HepG2 (cell line): Measurements from ENCODE around the gene PRRT1B. TPM values are rescaled to one million over a fixed set of nuclear protein-coding genes. Genes with fewer than 3 reads are reported as not detected.
A peak's percentile ranks its signal among the peaks of the same experiment; 100 is the strongest.

Experiments used
- ATAC-seq: fragments of 200-7000 bp; cut with Tn5 transposase; 3 replicates; pipeline ENCODE4 v1.9.1; 2020; ENCODE audit warnings: mild to moderate bottlenecking, moderate library complexity
- BruUV-seq: library from RNA; stranded (reverse); fragments of 400-500 nt; replicated peaks from 2 replicates; lab custom pipeline; 2021; lab: Mats Ljungman, UMichigan
- CTCF ChIA-PET: fragments of 300-600 bp; formaldehyde crosslinking; extraction: SDS; loops from one replicate; lab custom pipeline; 2021; ENCODE audit warnings: low total read pairs, inconsistent platforms, low intra/inter-chr PET ratio; lab: Yijun Ruan, JAX
- POLR2A ChIA-PET: fragments of 350-600 bp; sonication (Branson Sonifier 250); formaldehyde crosslinking; loops from one replicate; lab custom pipeline; 2020; ENCODE audit warnings: antibody characterized with exemption, inconsistent platforms; lab: Yijun Ruan, JAX
- DNase-seq: peaks from one replicate; pipeline ENCODE4 v3.0.0-alpha.2; 2015; ENCODE audit warnings: low spot score
- FAIRE-seq: peaks from 3 replicates; lab custom pipeline; 2011; peaks lifted over from hg19 to GRCh38; lab: Jason Lieb, UNC
- H2AFZ ChIP-seq: one replicate; pipeline ENCODE4 v1.6.1; 2011; ENCODE audit warnings: low read length, inconsistent platforms
- H3K27ac ChIP-seq: fragments of 300-600 bp; 3 replicates; pipeline ENCODE4 v1.8.0; 2011; ENCODE audit warnings: mixed run types, mild to moderate bottlenecking, mixed read lengths, low read length, inconsistent platforms; ENCODE audit not compliant: insufficient read depth; ENCODE audit errors: extremely low read length
- H3K27me3 ChIP-seq, 2 experiments: fragments of 200-600 bp in 1 of 2; 2 replicates in 1 of 2; 3 replicates in 1 of 2; pipeline versions ENCODE4 v1.6.0 to v1.8.0; 2011; ENCODE audit warnings: low read length in 2 of 2, mild to moderate bottlenecking in 2 of 2, moderate library complexity in 2 of 2, inconsistent platforms in 1 of 2; ENCODE audit not compliant: insufficient read depth in 2 of 2, control insufficient read depth in 1 of 2
- H3K36me3 ChIP-seq, 2 experiments: fragments of 200-600 bp in 1 of 2; replicated peaks in 1 of 2; 2 replicates in 1 of 2; 3 replicates in 1 of 2; pipeline versions ENCODE4 v1.5.1 to v1.8.0; 2011; ENCODE audit warnings: low read length in 2 of 2, inconsistent platforms in 1 of 2; ENCODE audit not compliant: insufficient read depth in 2 of 2, control insufficient read depth in 1 of 2
- H3K4me1 ChIP-seq: 2 replicates; pipeline ENCODE4 v1.5.1; 2012; ENCODE audit warnings: low read length, inconsistent platforms; ENCODE audit not compliant: insufficient read depth
- H3K4me2 ChIP-seq: 2 replicates; pipeline ENCODE4 v1.6.0; 2011; ENCODE audit warnings: low read depth, low read length, inconsistent platforms
- H3K4me3 ChIP-seq, 3 experiments: fragments of 200-600 bp in 1 of 3; sonication (generic), shearing (Covaris generic) in 1 of 3; replicated peaks in 1 of 3; 2 replicates each; pipeline ENCODE4 v1.5.1; 2011 to 2016; ENCODE audit warnings: low read length in 3 of 3, inconsistent platforms in 2 of 3, low read depth in 2 of 3, mild to moderate bottlenecking in 2 of 3, control low read depth in 1 of 3, mixed read lengths in 1 of 3; ENCODE audit not compliant: insufficient read depth in 1 of 3
- H3K79me2 ChIP-seq: one replicate; pipeline ENCODE4 v1.6.1; 2011; ENCODE audit warnings: low read length, inconsistent platforms; ENCODE audit not compliant: insufficient read depth
- H3K9ac ChIP-seq: 2 replicates; pipeline ENCODE4 v1.6.0; 2011; ENCODE audit warnings: mild to moderate bottlenecking, low read depth, low read length, inconsistent platforms; ENCODE audit not compliant: insufficient read depth
- H3K9me3 ChIP-seq: 2 replicates; pipeline ENCODE4 v1.5.1; 2012; ENCODE audit warnings: mild to moderate bottlenecking, low read length
- H4K20me1 ChIP-seq: 2 replicates; pipeline ENCODE4 v1.6.0; 2011; ENCODE audit warnings: inconsistent platforms, mild to moderate bottlenecking, low read length, moderate library complexity; ENCODE audit not compliant: insufficient read depth
- CEBPG ChIP-seq: IDR thresholded peaks from 2 replicates; pipeline ENCODE4 v1.6.1; 2016
- CHD4 ChIP-seq: fragments of 200-600 bp; sonication (generic); IDR thresholded peaks from 2 replicates; pipeline ENCODE4 v1.7.0; 2017; ENCODE audit warnings: mild to moderate bottlenecking, low read length, borderline replicate concordance
- ELF1 ChIP-seq: sonication (generic); formaldehyde crosslinking; IDR thresholded peaks from 2 replicates; pipeline ENCODE4 v1.4.0; 2020; ENCODE audit warnings: missing genetic modification reagents
- FOXA1 ChIP-seq, 2 experiments: fragments of 450-650 bp in 1 of 2; sonication (generic) in 1 of 2; formaldehyde crosslinking in 1 of 2; IDR thresholded peaks; 2 replicates each; pipeline versions ENCODE4 v1.4.0 to v1.6.1; 2016 to 2020; ENCODE audit warnings: missing genetic modification reagents in 1 of 2
- KLF15 ChIP-seq: sonication (generic); formaldehyde crosslinking; IDR thresholded peaks from 2 replicates; pipeline ENCODE4 v1.8.1; 2023; ENCODE audit warnings: borderline replicate concordance, mild to moderate bottlenecking, inconsistent platforms, missing genetic modification reagents, mixed read lengths
- ZMYM2 ChIP-seq: sonication (generic); formaldehyde crosslinking; IDR thresholded peaks from 2 replicates; pipeline ENCODE4 v1.8.0; 2022; ENCODE audit warnings: mild to moderate bottlenecking, missing genetic modification reagents
- WGBS: methylation state at CpG from one replicate; pipeline ENCODE4 v1.1.6; 2017; ENCODE audit warnings: low lambda C conversion rate; 5-methylcytosine and 5-hydroxymethylcytosine counted together
- in situ Hi-C: cut with HindIII; loops from 2 replicates; pipeline ENCODE4 v1.10.0; 2017; ENCODE audit warnings: low pct_unique_long_range_greater_than_20kb; ENCODE audit not compliant: extremely low pct_ligation_motif_present
- intact Hi-C: fragments of 100-400 bp; cut with micrococcal nuclease; formaldehyde crosslinking; loops from one replicate; pipeline ENCODE4 v1.10.0; 2022; ENCODE audit not compliant: unreplicated experiment
- polyA plus RNA-seq, 8 experiments: library from polyadenylated mRNA; depleted of rRNA in 3 of 8; stranded (reverse) in 7 of 8; unstranded in 1 of 8; fragments of >200 nt; fragmentation: Illumina TruSeq in 4 of 8; extraction: Trizol in 4 of 8; gene quantifications; 2 replicates each; pipeline versions ENCODE4 v1.2.1 to v1.2.3, GENCODE V29; 2011 to 2016; ENCODE audit warnings: low read depth in 4 of 8, missing spikeins in 1 of 8, mixed read lengths in 1 of 8; ENCODE audit not compliant: insufficient read depth in 1 of 8
- total RNA-seq, 5 experiments: library from RNA; depleted of rRNA; stranded (reverse); fragments of >200 nt; fragmentation: Illumina TruSeq; extraction: Trizol; gene quantifications; 2 replicates each; pipeline ENCODE4 v1.2.3, GENCODE V29; 2016; ENCODE audit warnings: low read depth in 1 of 5
- TF ChIP-seq, protein P1 (sequence below), 2 experiments: sonication (generic) in 1 of 2; formaldehyde crosslinking in 1 of 2; IDR thresholded peaks; 2 replicates each; pipeline versions ENCODE4 v1.4.0 to v1.6.1; 2016 to 2020; ENCODE audit warnings: borderline replicate concordance in 1 of 2, low read depth in 1 of 2, mild to moderate bottlenecking in 1 of 2, missing genetic modification reagents in 1 of 2
- TF ChIP-seq, protein P2 (sequence below): sonication (generic); formaldehyde crosslinking; IDR thresholded peaks from 2 replicates; pipeline ENCODE4 v1.4.0; 2020; ENCODE audit warnings: missing genetic modification reagents
- TF ChIP-seq, protein P3 (sequence below): sonication (generic); formaldehyde crosslinking; IDR thresholded peaks from 2 replicates; pipeline ENCODE4 v1.5.1; 2020; ENCODE audit warnings: mild to moderate bottlenecking, missing genetic modification reagents, moderate library complexity

The PRRT1B gene
- total and polyA plus RNA-seq, 2 of the 13 experiments (the other 11 are each of a cell fraction or from before 2014, with no cell fraction given): not detected

DNA sequence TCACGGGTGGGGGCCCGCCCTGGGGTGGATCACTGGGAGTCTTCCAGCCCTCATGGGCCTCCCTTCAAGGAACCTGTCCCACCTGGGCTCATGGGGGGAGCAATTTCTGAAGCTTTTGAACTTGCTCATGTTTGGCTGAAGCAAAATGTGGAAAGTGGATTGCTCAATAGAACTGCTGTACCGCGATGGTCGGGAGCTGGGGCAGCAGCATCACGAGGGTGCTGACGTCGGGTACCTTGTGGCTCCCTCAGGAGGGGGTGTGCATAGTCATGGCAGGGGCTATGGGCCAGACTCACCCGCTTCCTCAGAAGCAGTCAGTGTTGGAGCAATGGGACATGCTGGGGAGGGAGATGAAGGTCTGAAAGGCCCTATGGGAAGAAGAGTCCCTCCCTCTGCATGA lies 57.9 kb downstream of the PRRT1B start:
- H3K36me3 ChIP-seq: peaks cover 6 to 7% of the 10 kb centered on the region in 2 experiments
- CTCF ChIA-PET: no interaction called here
- H3K9me3 ChIP-seq: no peaks in the 10 kb centered on the region
- no peaks in the 10 kb centered on the region for H4K20me1 ChIP-seq
- in situ Hi-C loops: no loop called here
- no TSS peak for BruUV-seq
- no peak overlapping the region for H3K9ac ChIP-seq
- H3K4me1 ChIP-seq: peaks cover 73% of the 10 kb centered on the region
- FAIRE-seq (no peak), ATAC-seq (no peak), DNase-seq (no peak)
- H3K27ac ChIP-seq: no peak overlapping the region
- no peaks in the 10 kb centered on the region for H3K79me2 ChIP-seq
- intact Hi-C loops: no loop called here
- H3K4me3 ChIP-seq: no peak overlapping the region
- POLR2A ChIA-PET: interaction anchor here (1.5 to 2.0 kb wide), 2 partner anchors 132 to 134 kb away, joined by 4 to 8 read pairs; no protein-coding TSS in a partner anchor
- H3K4me2 ChIP-seq: no peak overlapping the region
- WGBS: 86% methylated on average over 7 of the region's 9 CpGs
- H2AFZ ChIP-seq: no peak overlapping the region
- H3K27me3 ChIP-seq: no peaks in the 10 kb centered on the region
- TF ChIP-seq CHD4 (no peak), ELF1 (no peak), KLF15 (CRISPR knock-in tag) (no peak), FOXA1 (IDR thresholded peaks at IDR 0.05) (no peak), FOXA1 (CRISPR knock-in tag; IDR thresholded peaks at IDR 0.05) (no peak), CEBPG (CRISPR knock-in tag) (peak; percentile 51; the same call in 1 of the 2 replicates), ZMYM2 (CRISPR knock-in tag) (no peak)
- TF ChIP-seq, protein P1, sequence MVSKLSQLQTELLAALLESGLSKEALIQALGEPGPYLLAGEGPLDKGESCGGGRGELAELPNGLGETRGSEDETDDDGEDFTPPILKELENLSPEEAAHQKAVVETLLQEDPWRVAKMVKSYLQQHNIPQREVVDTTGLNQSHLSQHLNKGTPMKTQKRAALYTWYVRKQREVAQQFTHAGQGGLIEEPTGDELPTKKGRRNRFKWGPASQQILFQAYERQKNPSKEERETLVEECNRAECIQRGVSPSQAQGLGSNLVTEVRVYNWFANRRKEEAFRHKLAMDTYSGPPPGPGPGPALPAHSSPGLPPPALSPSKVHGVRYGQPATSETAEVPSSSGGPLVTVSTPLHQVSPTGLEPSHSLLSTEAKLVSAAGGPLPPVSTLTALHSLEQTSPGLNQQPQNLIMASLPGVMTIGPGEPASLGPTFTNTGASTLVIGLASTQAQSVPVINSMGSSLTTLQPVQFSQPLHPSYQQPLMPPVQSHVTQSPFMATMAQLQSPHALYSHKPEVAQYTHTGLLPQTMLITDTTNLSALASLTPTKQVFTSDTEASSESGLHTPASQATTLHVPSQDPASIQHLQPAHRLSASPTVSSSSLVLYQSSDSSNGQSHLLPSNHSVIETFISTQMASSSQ (IDR thresholded peaks at IDR 0.05; ENCODE audit: low read depth): no peak
- TF ChIP-seq, protein P1 (CRISPR knock-in tag; IDR thresholded peaks at IDR 0.05; ENCODE audit: borderline replicate concordance): no peak
- TF ChIP-seq, protein P2, sequence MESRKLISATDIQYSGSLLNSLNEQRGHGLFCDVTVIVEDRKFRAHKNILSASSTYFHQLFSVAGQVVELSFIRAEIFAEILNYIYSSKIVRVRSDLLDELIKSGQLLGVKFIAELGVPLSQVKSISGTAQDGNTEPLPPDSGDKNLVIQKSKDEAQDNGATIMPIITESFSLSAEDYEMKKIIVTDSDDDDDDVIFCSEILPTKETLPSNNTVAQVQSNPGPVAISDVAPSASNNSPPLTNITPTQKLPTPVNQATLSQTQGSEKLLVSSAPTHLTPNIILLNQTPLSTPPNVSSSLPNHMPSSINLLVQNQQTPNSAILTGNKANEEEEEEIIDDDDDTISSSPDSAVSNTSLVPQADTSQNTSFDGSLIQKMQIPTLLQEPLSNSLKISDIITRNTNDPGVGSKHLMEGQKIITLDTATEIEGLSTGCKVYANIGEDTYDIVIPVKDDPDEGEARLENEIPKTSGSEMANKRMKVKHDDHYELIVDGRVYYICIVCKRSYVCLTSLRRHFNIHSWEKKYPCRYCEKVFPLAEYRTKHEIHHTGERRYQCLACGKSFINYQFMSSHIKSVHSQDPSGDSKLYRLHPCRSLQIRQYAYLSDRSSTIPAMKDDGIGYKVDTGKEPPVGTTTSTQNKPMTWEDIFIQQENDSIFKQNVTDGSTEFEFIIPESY (CRISPR knock-in tag): peak; percentile 97
- TF ChIP-seq, protein P3, sequence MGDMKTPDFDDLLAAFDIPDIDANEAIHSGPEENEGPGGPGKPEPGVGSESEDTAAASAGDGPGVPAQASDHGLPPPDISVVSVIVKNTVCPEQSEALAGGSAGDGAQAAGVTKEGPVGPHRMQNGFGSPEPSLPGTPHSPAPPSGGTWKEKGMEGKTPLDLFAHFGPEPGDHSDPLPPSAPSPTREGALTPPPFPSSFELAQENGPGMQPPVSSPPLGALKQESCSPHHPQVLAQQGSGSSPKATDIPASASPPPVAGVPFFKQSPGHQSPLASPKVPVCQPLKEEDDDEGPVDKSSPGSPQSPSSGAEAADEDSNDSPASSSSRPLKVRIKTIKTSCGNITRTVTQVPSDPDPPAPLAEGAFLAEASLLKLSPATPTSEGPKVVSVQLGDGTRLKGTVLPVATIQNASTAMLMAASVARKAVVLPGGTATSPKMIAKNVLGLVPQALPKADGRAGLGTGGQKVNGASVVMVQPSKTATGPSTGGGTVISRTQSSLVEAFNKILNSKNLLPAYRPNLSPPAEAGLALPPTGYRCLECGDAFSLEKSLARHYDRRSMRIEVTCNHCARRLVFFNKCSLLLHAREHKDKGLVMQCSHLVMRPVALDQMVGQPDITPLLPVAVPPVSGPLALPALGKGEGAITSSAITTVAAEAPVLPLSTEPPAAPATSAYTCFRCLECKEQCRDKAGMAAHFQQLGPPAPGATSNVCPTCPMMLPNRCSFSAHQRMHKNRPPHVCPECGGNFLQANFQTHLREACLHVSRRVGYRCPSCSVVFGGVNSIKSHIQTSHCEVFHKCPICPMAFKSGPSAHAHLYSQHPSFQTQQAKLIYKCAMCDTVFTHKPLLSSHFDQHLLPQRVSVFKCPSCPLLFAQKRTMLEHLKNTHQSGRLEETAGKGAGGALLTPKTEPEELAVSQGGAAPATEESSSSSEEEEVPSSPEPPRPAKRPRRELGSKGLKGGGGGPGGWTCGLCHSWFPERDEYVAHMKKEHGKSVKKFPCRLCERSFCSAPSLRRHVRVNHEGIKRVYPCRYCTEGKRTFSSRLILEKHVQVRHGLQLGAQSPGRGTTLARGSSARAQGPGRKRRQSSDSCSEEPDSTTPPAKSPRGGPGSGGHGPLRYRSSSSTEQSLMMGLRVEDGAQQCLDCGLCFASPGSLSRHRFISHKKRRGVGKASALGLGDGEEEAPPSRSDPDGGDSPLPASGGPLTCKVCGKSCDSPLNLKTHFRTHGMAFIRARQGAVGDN: peak; percentile 61; the same call in 1 of the 2 replicates
